Measurements from ENCODE around the gene LRP5.

LRP5 gene

GRCh38 chr11:68497761-68498160 lies 185.4 kb downstream of the LRP5 start:
- H3K9me2 ChIP-seq (replicated peaks; ENCODE audit: low read depth, low read length), result no peaks in the 10 kb centered on the region
- no peak overlapping the region for H3K4me3 ChIP-seq (ENCODE audit: low read length, poor library complexity, severe bottlenecking)
- H3K9ac ChIP-seq (ENCODE audit: low read depth, low read length, poor library complexity, severe bottlenecking), result no peak overlapping the region
- H3K79me2 ChIP-seq (ENCODE audit: insufficient read depth, low read length), result peaks cover 99% of the 10 kb centered on the region
- no peak overlapping the region for H3K4me2 ChIP-seq (ENCODE audit: low read depth, low read length, poor library complexity, severe bottlenecking)
- no peaks in the 10 kb centered on the region for H3K36me3 ChIP-seq (ENCODE audit: insufficient read depth, low read length)
- H3K4me1 ChIP-seq (ENCODE audit: insufficient read depth, low read length, poor library complexity, severe bottlenecking), result no peaks in the 10 kb centered on the region
- no peaks in the 10 kb centered on the region for H3K9me3 ChIP-seq (ENCODE audit: insufficient read depth, low read depth, low read length)
- TF ChIP-seq, protein P1, sequence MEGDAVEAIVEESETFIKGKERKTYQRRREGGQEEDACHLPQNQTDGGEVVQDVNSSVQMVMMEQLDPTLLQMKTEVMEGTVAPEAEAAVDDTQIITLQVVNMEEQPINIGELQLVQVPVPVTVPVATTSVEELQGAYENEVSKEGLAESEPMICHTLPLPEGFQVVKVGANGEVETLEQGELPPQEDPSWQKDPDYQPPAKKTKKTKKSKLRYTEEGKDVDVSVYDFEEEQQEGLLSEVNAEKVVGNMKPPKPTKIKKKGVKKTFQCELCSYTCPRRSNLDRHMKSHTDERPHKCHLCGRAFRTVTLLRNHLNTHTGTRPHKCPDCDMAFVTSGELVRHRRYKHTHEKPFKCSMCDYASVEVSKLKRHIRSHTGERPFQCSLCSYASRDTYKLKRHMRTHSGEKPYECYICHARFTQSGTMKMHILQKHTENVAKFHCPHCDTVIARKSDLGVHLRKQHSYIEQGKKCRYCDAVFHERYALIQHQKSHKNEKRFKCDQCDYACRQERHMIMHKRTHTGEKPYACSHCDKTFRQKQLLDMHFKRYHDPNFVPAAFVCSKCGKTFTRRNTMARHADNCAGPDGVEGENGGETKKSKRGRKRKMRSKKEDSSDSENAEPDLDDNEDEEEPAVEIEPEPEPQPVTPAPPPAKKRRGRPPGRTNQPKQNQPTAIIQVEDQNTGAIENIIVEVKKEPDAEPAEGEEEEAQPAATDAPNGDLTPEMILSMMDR (conservative IDR thresholded peaks at IDR 0.05; ENCODE audit: low read length), result no peak
- no peak for TF ChIP-seq EZH2phosphoT487 (IDR thresholded peaks at IDR 0.05; ENCODE audit: borderline replicate concordance)
- H3K27me3 ChIP-seq (ENCODE audit: insufficient read depth, low read length, poor library complexity, severe bottlenecking), result no peaks in the 10 kb centered on the region
- peaks cover 87% of the 10 kb centered on the region for H4K20me1 ChIP-seq (ENCODE audit: insufficient read depth, low read length, poor library complexity, severe bottlenecking)
- no peak overlapping the region for H2AFZ ChIP-seq (ENCODE audit: low read length)
- no peaks in the 10 kb centered on the region for H3F3A ChIP-seq (ENCODE audit: low read depth)

DNA sequence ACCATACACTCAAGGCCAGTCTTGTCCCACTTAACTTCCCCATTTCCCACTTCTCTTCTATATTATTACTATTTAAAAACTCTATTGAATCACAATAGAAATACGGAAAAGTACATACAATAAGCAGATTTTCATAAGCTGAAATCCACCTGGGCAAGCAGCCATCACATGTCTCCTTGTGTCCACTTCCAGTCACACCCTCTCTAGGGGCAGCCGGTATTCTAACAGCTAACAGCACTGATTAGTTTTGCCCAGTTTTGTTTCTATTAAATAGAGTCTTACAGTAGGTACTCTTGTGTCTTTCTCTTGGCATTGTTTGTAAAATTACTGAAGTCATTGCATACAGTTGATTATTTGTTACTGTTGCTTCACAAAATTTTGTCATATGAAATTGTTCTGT lies 185.9 kb downstream of the LRP5 start:
- H3K4me2 ChIP-seq (ENCODE audit: low read depth, low read length, poor library complexity, severe bottlenecking), result no peak overlapping the region
- no peak overlapping the region for H3K9ac ChIP-seq (ENCODE audit: low read depth, low read length, poor library complexity, severe bottlenecking)
- TF ChIP-seq, protein P1 (conservative IDR thresholded peaks at IDR 0.05; ENCODE audit: low read length), result no peak
- TF ChIP-seq EZH2phosphoT487 (IDR thresholded peaks at IDR 0.05; ENCODE audit: borderline replicate concordance), result no peak

More for the DNA sequence above, 185.9 kb downstream of the LRP5 start:
- Histone ChIP-seq H3F3A (ENCODE audit: low read depth) (no peaks in the 10 kb centered on the region), H2AFZ (ENCODE audit: low read length) (no peak overlapping the region), H3K9me3 (ENCODE audit: insufficient read depth, low read depth, low read length) (no peaks in the 10 kb centered on the region), H3K36me3 (ENCODE audit: insufficient read depth, low read length) (no peaks in the 10 kb centered on the region), H3K4me1 (ENCODE audit: insufficient read depth, low read length, poor library complexity, severe bottlenecking) (no peaks in the 10 kb centered on the region), H3K9me2 (replicated peaks; ENCODE audit: low read depth, low read length) (no peaks in the 10 kb centered on the region), H3K4me3 (ENCODE audit: low read length, poor library complexity, severe bottlenecking) (no peak overlapping the region), H4K20me1 (ENCODE audit: insufficient read depth, low read length, poor library complexity, severe bottlenecking) (peaks cover 87% of the 10 kb centered on the region), H3K79me2 (ENCODE audit: insufficient read depth, low read length) (peaks cover 99% of the 10 kb centered on the region), H3K27me3 (ENCODE audit: insufficient read depth, low read length, poor library complexity, severe bottlenecking) (no peaks in the 10 kb centered on the region)

Measured in Loucy (cell line).